ENCODE data around the gene FAM107A. TPM values are rescaled to one million over a fixed set of nuclear protein-coding genes. Genes with fewer than 3 reads are reported as not detected.

Gene FAM107A
- total and polyA plus RNA-seq, 2 of the 13 experiments (the other 11 are each of a cell fraction or from before 2014, with no cell fraction given) = not detected

- TF ChIP-seq HMGXB4 (CRISPR knock-in tag; IDR thresholded peaks at IDR 0.05; ENCODE audit: borderline replicate concordance in 1 of 2, low read depth in 1 of 2) = peak; percentile 61 to 74; a peak in 2 of 4 replicates
- TF ChIP-seq CBFB (CRISPR knock-in tag; IDR thresholded peaks at IDR 0.05) = no peak
- no peak for TF ChIP-seq U2AF2 (IDR thresholded peaks at IDR 0.05; ENCODE audit: low read depth, low read length)
- TF ChIP-seq, protein P1, sequence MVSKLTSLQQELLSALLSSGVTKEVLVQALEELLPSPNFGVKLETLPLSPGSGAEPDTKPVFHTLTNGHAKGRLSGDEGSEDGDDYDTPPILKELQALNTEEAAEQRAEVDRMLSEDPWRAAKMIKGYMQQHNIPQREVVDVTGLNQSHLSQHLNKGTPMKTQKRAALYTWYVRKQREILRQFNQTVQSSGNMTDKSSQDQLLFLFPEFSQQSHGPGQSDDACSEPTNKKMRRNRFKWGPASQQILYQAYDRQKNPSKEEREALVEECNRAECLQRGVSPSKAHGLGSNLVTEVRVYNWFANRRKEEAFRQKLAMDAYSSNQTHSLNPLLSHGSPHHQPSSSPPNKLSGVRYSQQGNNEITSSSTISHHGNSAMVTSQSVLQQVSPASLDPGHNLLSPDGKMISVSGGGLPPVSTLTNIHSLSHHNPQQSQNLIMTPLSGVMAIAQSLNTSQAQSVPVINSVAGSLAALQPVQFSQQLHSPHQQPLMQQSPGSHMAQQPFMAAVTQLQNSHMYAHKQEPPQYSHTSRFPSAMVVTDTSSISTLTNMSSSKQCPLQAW (CRISPR knock-in tag; IDR thresholded peaks at IDR 0.05) = peak; percentile 72; the same call in 1 of the 2 replicates
- peak; percentile 81; the same call in 1 of the 2 replicates for TF ChIP-seq ZNF737 (CRISPR knock-in tag; IDR thresholded peaks at IDR 0.05; ENCODE audit: borderline replicate concordance)
- no peak; the same call in 1 of the 2 replicates for TF ChIP-seq ZNF607 (CRISPR knock-in tag; IDR thresholded peaks at IDR 0.05; ENCODE audit: borderline replicate concordance)
- TF ChIP-seq PHF21A (CRISPR knock-in tag; IDR thresholded peaks at IDR 0.05) = 0 out of 2 replicates have a peak, but pooled peaks have one; percentile 22
- 0 out of 2 replicates have a peak, but pooled peaks have one; percentile 27 for TF ChIP-seq ZNF124 (CRISPR knock-in tag; IDR thresholded peaks at IDR 0.05)
- 0 out of 2 replicates have a peak, but pooled peaks have one; percentile 74 for TF ChIP-seq ZNF543 (CRISPR knock-in tag; IDR thresholded peaks at IDR 0.05)
- TF ChIP-seq AKAP8 (CRISPR knock-in tag; IDR thresholded peaks at IDR 0.05) = no peak
- TF ChIP-seq YEATS4 (CRISPR knock-in tag; IDR thresholded peaks at IDR 0.05; ENCODE audit: borderline replicate concordance) = no peak
- TF ChIP-seq, protein P2, sequence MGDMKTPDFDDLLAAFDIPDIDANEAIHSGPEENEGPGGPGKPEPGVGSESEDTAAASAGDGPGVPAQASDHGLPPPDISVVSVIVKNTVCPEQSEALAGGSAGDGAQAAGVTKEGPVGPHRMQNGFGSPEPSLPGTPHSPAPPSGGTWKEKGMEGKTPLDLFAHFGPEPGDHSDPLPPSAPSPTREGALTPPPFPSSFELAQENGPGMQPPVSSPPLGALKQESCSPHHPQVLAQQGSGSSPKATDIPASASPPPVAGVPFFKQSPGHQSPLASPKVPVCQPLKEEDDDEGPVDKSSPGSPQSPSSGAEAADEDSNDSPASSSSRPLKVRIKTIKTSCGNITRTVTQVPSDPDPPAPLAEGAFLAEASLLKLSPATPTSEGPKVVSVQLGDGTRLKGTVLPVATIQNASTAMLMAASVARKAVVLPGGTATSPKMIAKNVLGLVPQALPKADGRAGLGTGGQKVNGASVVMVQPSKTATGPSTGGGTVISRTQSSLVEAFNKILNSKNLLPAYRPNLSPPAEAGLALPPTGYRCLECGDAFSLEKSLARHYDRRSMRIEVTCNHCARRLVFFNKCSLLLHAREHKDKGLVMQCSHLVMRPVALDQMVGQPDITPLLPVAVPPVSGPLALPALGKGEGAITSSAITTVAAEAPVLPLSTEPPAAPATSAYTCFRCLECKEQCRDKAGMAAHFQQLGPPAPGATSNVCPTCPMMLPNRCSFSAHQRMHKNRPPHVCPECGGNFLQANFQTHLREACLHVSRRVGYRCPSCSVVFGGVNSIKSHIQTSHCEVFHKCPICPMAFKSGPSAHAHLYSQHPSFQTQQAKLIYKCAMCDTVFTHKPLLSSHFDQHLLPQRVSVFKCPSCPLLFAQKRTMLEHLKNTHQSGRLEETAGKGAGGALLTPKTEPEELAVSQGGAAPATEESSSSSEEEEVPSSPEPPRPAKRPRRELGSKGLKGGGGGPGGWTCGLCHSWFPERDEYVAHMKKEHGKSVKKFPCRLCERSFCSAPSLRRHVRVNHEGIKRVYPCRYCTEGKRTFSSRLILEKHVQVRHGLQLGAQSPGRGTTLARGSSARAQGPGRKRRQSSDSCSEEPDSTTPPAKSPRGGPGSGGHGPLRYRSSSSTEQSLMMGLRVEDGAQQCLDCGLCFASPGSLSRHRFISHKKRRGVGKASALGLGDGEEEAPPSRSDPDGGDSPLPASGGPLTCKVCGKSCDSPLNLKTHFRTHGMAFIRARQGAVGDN (CRISPR knock-in tag; IDR thresholded peaks at IDR 0.05) = peak; percentile 80
- peak; percentile 86 for TF ChIP-seq KDM2A (CRISPR knock-in tag; IDR thresholded peaks at IDR 0.05; ENCODE audit: borderline replicate concordance, low read depth)
- 0 out of 2 replicates have a peak, but pooled peaks have one; percentile 35 for TF ChIP-seq ERF (CRISPR knock-in tag; IDR thresholded peaks at IDR 0.05)
- no peak for TF ChIP-seq PHF20 (CRISPR knock-in tag; IDR thresholded peaks at IDR 0.05)
- TF ChIP-seq, protein P3, sequence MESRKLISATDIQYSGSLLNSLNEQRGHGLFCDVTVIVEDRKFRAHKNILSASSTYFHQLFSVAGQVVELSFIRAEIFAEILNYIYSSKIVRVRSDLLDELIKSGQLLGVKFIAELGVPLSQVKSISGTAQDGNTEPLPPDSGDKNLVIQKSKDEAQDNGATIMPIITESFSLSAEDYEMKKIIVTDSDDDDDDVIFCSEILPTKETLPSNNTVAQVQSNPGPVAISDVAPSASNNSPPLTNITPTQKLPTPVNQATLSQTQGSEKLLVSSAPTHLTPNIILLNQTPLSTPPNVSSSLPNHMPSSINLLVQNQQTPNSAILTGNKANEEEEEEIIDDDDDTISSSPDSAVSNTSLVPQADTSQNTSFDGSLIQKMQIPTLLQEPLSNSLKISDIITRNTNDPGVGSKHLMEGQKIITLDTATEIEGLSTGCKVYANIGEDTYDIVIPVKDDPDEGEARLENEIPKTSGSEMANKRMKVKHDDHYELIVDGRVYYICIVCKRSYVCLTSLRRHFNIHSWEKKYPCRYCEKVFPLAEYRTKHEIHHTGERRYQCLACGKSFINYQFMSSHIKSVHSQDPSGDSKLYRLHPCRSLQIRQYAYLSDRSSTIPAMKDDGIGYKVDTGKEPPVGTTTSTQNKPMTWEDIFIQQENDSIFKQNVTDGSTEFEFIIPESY (CRISPR knock-in tag; IDR thresholded peaks at IDR 0.05) = peak; percentile 58; the same call in 1 of the 2 replicates
- peak; percentile 62; the same call in 1 of the 2 replicates for TF ChIP-seq ZNF501 (CRISPR knock-in tag; IDR thresholded peaks at IDR 0.05)
- TF ChIP-seq ZNF761 (CRISPR knock-in tag; conservative IDR thresholded peaks at IDR 0.05) = 0 out of 2 replicates have a peak, but pooled peaks have one; percentile 65
Observed at GRCh38 chr3:58532794-58533220, 44.4 kb downstream of the FAM107A start (continued).

Measured in HepG2 (cell line).